Keratinocyte (primary cell): ENCODE measurements around the gene INSR. TPM values are rescaled to one million over a fixed set of nuclear protein-coding genes. Genes with fewer than 3 reads are reported as not detected.

Source experiments
- DNase-seq: peaks from one replicate; pipeline ENCODE4 v3.0.0-alpha.2; 2011; ENCODE audit warnings: low read depth, missing footprints, low spot score
- FAIRE-seq: peaks from 2 replicates; lab custom pipeline; 2011; peaks lifted over from hg19 to GRCh38; lab: Jason Lieb, UNC
- H2AFZ ChIP-seq: 2 replicates; pipeline ENCODE4 v1.6.0; 2012; ENCODE audit warnings: low read length, control low read depth, inconsistent platforms; ENCODE audit not compliant: control insufficient read depth
- H3K27ac ChIP-seq: 2 replicates; pipeline ENCODE4 v1.5.1; 2011; ENCODE audit warnings: low read length; ENCODE audit not compliant: control insufficient read depth, insufficient read depth
- H3K27me3 ChIP-seq: 3 replicates; pipeline ENCODE4 v1.6.0; 2011; ENCODE audit warnings: low read length; ENCODE audit not compliant: control insufficient read depth, insufficient read depth; ENCODE audit errors: extremely low read depth
- H3K36me3 ChIP-seq, 2 experiments: 2 replicates in 1 of 2; 3 replicates in 1 of 2; pipeline ENCODE4 v1.5.1; 2011; ENCODE audit warnings: low read length in 2 of 2, mild to moderate bottlenecking in 1 of 2; ENCODE audit not compliant: control insufficient read depth in 2 of 2, insufficient read depth in 2 of 2; ENCODE audit errors: extremely low read depth in 1 of 2
- H3K4me1 ChIP-seq: 3 replicates; pipeline ENCODE4 v1.5.1; 2011; ENCODE audit warnings: low read length; ENCODE audit not compliant: control insufficient read depth, insufficient read depth; ENCODE audit errors: extremely low read depth
- H3K4me2 ChIP-seq: 3 replicates; pipeline ENCODE4 v1.6.0; 2011; ENCODE audit warnings: low read depth, low read length; ENCODE audit not compliant: control insufficient read depth, insufficient read depth; ENCODE audit errors: extremely low read depth
- H3K4me3 ChIP-seq, 3 experiments: fragments of 200-600 bp in 1 of 3; sonication (generic) in 1 of 3; 2 replicates in 2 of 3; 3 replicates in 1 of 3; pipeline ENCODE4 v1.5.1; 2011 to 2016; ENCODE audit warnings: low read length in 3 of 3, mild to moderate bottlenecking in 3 of 3, control low read depth in 2 of 3, inconsistent platforms in 1 of 3, low read depth in 1 of 3, mixed read lengths in 1 of 3, mixed run types in 1 of 3, moderate library complexity in 1 of 3; ENCODE audit not compliant: control insufficient read depth in 2 of 3, insufficient read depth in 2 of 3; ENCODE audit errors: extremely low read depth in 1 of 3
- H3K79me2 ChIP-seq: 2 replicates; pipeline ENCODE4 v1.6.0; 2012; ENCODE audit warnings: low read length; ENCODE audit not compliant: control insufficient read depth, insufficient read depth
- H3K9ac ChIP-seq: 3 replicates; pipeline ENCODE4 v1.6.0; 2011; ENCODE audit warnings: low read length; ENCODE audit not compliant: control insufficient read depth, insufficient read depth; ENCODE audit errors: extremely low read depth
- H3K9me1 ChIP-seq: 3 replicates; pipeline ENCODE4 v1.6.0; 2011; ENCODE audit warnings: low read length; ENCODE audit not compliant: control insufficient read depth, insufficient read depth; ENCODE audit errors: extremely low read depth
- H3K9me3 ChIP-seq: 2 replicates; pipeline ENCODE4 v1.5.1; 2012; ENCODE audit warnings: low read depth, low read length; ENCODE audit not compliant: control insufficient read depth
- H4K20me1 ChIP-seq: 3 replicates; pipeline ENCODE4 v1.6.0; 2011; ENCODE audit warnings: low read length; ENCODE audit not compliant: control insufficient read depth, insufficient read depth; ENCODE audit errors: extremely low read depth
- EZH2 ChIP-seq: IDR thresholded peaks from one replicate; pipeline ENCODE4 v1.6.1; 2012; ENCODE audit warnings: inconsistent platforms, mild to moderate bottlenecking, low read length, moderate library complexity
- dilution Hi-C: fragments of 300-500 bp; cut with MboI; formaldehyde crosslinking; loops from one replicate; pipeline ENCODE4 v1.7.0; 2020; ENCODE audit warnings: low sequenced_read_pairs; ENCODE audit not compliant: extremely low pct_ligation_motif_present
- polyA plus RNA-seq, 5 experiments: library from polyadenylated mRNA; depleted of rRNA in 3 of 5; stranded (reverse) in 3 of 5; stranded (forward) in 1 of 5; unstranded in 1 of 5; fragments of >200 nt; gene quantifications; 1 replicate in 1 of 5; 2 replicates in 3 of 5; 3 replicates in 1 of 5; pipeline versions ENCODE4 v1.2.1 to v1.2.3, GENCODE V29; 2011 to 2012; ENCODE audit warnings: missing spikeins in 2 of 5, low read depth in 1 of 5, low replicate concordance in 1 of 5
- TF ChIP-seq, protein P1 (sequence below), 3 experiments: IDR thresholded peaks in 1 of 3; conservative IDR thresholded peaks in 1 of 3; optimal IDR thresholded peaks in 1 of 3; 2 replicates in 2 of 3; 3 replicates in 1 of 3; pipeline versions ENCODE3 to v1.5.1; 2011; ENCODE audit warnings: low read length in 3 of 3, mild to moderate bottlenecking in 3 of 3, moderate library complexity in 2 of 3, control low read depth in 1 of 3, inconsistent platforms in 1 of 3; ENCODE audit not compliant: insufficient read depth in 2 of 3; ENCODE audit errors: extremely low read depth in 1 of 3

The INSR gene
- polyA plus RNA-seq, 1 donor (not counting 4 experiments of a cell fraction or from before 2014, with no cell fraction given), result 1.2 TPM

DNA sequence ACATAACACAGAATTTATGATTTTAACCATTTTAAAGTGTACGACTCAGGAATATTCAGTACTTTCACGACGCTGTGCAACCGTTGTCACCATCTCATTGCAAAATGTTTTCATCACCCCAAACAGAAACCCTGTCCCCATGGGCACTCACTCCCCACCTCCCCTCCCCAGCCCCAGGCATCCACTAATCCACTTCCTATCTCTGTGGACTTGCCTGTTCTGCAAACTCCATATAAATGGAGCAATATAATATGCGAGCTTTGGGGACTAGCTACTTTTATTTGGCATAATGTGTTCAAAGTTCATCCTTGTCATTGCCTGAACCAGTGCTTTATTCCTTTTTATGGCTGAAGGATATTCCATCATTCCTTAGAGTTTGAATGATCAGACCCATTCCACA is 7.3 kb upstream of the INSR start:
- no peak for FAIRE-seq
- Histone ChIP-seq H2AFZ (no peak overlapping the region), H3K79me2 (no peaks in the 10 kb centered on the region), H3K4me1 (no peaks in the 10 kb centered on the region), H3K9me1 (no peaks in the 10 kb centered on the region), H3K4me2 (no peak overlapping the region), H3K36me3 (no peaks in the 10 kb centered on the region), H3K27me3 (peaks cover 6% of the 10 kb centered on the region), H3K4me3 (no peak overlapping the region), H3K9me3 (no peaks in the 10 kb centered on the region), H3K9ac (no peak overlapping the region), H4K20me1 (no peaks in the 10 kb centered on the region), H3K27ac (no peak overlapping the region)
- no peak for DNase-seq
- dilution Hi-C loops, result no loop called here
- TF ChIP-seq, protein P1, sequence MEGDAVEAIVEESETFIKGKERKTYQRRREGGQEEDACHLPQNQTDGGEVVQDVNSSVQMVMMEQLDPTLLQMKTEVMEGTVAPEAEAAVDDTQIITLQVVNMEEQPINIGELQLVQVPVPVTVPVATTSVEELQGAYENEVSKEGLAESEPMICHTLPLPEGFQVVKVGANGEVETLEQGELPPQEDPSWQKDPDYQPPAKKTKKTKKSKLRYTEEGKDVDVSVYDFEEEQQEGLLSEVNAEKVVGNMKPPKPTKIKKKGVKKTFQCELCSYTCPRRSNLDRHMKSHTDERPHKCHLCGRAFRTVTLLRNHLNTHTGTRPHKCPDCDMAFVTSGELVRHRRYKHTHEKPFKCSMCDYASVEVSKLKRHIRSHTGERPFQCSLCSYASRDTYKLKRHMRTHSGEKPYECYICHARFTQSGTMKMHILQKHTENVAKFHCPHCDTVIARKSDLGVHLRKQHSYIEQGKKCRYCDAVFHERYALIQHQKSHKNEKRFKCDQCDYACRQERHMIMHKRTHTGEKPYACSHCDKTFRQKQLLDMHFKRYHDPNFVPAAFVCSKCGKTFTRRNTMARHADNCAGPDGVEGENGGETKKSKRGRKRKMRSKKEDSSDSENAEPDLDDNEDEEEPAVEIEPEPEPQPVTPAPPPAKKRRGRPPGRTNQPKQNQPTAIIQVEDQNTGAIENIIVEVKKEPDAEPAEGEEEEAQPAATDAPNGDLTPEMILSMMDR (optimal IDR thresholded peaks at IDR 0.05 in 1 of 3, IDR thresholded peaks at IDR 0.05 in 1 of 3, conservative IDR thresholded peaks at IDR 0.05 in 1 of 3; ENCODE audit: extremely low read depth in 1 of 3, insufficient read depth in 2 of 3, low read length in 3 of 3), result no peak
- no peak for TF ChIP-seq EZH2

DNA sequence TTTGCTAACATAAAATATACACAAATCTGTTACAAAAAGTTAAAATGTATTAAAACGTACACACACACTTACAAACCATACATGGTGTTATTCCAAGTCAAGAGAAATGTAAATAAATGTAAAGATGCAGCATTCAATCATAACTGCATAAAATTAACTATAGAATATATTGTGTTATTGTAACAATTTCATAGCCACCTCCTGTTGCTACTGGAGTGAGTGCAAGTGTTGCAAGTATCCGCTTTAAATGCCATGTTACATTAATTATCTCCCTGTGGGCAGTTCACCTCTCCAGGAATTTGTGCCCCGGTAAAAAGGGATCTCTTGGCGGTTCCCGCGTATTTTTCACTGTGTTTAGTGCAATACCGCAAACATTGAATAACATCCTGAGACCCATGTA is 3.5 kb upstream of the INSR start:
- peaks cover 3% of the 10 kb centered on the region for H3K4me1 ChIP-seq
- dilution Hi-C loops, result no loop called here

More for the DNA sequence above, 3.5 kb upstream of the INSR start:
- Histone ChIP-seq H3K9ac (no peak overlapping the region), H3K36me3 (no peaks in the 10 kb centered on the region), H3K9me3 (no peaks in the 10 kb centered on the region), H3K9me1 (no peaks in the 10 kb centered on the region), H4K20me1 (no peaks in the 10 kb centered on the region), H3K4me2 (no peak overlapping the region), H3K27me3 (peaks cover 14% of the 10 kb centered on the region), H3K79me2 (no peaks in the 10 kb centered on the region), H3K27ac (no peak overlapping the region), H3K4me3 (no peak overlapping the region), H2AFZ (no peak overlapping the region)
- FAIRE-seq (no peak), DNase-seq (no peak)
- no peak for TF ChIP-seq EZH2
- TF ChIP-seq, protein P1 (optimal IDR thresholded peaks at IDR 0.05 in 1 of 3, IDR thresholded peaks at IDR 0.05 in 1 of 3, conservative IDR thresholded peaks at IDR 0.05 in 1 of 3; ENCODE audit: extremely low read depth in 1 of 3, insufficient read depth in 2 of 3, low read length in 3 of 3), result no peak
